Measurements from ENCODE around the gene SLC22A17. TPM values are rescaled to one million over a fixed set of nuclear protein-coding genes. Genes with fewer than 3 reads are reported as not detected.

The SLC22A17 gene
- total and polyA plus RNA-seq, 2 of the 13 experiments (the other 11 are each of a cell fraction or from before 2014, with no cell fraction given), result 0.95 to 1.1 TPM

DNA sequence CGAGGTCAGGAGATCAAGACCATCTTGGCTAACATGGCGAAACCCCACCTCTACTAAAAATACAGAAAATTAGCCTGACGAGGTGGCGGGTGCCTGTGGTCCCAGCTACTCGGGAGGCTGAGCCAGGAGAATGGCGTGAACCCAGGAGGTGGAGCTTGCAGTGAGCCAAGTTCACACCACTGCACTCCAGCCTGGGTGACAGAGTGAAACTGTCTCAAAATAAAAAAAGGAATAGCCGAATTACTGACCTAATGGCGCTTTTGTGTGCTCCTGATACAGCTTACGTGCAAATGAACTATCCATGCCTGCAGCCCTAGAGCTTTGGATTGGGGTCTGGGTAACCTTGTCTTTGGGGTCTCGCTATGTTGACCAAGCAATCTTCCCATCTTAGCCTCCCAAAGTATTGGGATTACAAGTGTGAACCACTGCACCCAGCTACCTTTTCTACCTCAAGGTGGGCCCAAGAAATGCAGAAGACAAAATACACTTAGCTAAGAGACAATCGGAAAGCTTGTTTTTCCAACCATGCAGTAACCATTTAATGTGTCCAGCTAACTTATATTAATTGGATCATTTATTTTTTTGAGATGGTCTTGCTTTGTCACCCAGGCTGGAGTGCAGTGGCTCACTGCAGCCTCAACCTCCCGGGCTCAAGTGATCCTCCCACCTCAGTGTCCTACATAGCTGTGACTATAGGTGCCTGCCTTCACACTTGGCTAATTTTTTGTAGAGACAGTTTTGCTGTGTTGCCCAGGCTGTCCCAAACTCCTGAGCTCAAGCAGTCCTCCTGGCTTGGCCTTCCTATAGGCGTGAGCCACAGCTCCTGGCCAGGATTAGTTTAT lies 26.0 kb downstream of the SLC22A17 start (continued):
- TF ChIP-seq PHF8 (CRISPR knock-in tag; IDR thresholded peaks at IDR 0.05) (peak; percentile 7), MTERF4 (CRISPR knock-in tag; IDR thresholded peaks at IDR 0.05) (no peak), CTCF (CRISPR knock-in tag; IDR thresholded peaks at IDR 0.05) (no peak), ADNP (CRISPR knock-in tag; IDR thresholded peaks at IDR 0.05) (no peak), SMAD1 (CRISPR knock-in tag; IDR thresholded peaks at IDR 0.05; ENCODE audit: borderline replicate concordance, low read depth) (0 out of 2 replicates have a peak, but pooled peaks have one; percentile 54), ZNF761 (CRISPR knock-in tag; conservative IDR thresholded peaks at IDR 0.05) (no peak), ZNF737 (CRISPR knock-in tag; IDR thresholded peaks at IDR 0.05; ENCODE audit: borderline replicate concordance) (no peak), SRF (IDR thresholded peaks at IDR 0.05; ENCODE audit: low read depth, low read length) (no peak), MLXIP (CRISPR knock-in tag; IDR thresholded peaks at IDR 0.05; ENCODE audit: borderline replicate concordance) (no peak), ZFP90 (CRISPR knock-in tag; IDR thresholded peaks at IDR 0.05; ENCODE audit: borderline replicate concordance) (no peak), GATA4 (IDR thresholded peaks at IDR 0.05; ENCODE audit: borderline replicate concordance, low read depth) (no peak)
- TF ChIP-seq, protein P1, sequence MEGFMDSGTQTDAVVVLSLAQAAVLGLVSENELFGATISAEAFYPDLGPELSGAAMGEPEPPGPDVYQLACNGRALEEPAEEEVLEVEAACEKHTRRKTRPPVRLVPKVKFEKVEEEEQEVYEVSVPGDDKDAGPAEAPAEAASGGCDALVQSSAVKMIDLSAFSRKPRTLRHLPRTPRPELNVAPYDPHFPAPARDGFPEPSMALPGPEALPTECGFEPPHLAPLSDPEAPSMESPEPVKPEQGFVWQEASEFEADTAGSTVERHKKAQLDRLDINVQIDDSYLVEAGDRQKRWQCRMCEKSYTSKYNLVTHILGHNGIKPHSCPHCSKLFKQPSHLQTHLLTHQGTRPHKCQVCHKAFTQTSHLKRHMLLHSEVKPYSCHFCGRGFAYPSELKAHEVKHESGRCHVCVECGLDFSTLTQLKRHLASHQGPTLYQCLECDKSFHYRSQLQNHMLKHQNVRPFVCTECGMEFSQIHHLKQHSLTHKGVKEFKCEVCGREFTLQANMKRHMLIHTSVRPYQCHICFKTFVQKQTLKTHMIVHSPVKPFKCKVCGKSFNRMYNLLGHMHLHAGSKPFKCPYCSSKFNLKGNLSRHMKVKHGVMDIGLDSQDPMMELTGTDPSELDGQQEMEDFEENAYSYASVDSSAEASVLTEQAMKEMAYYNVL (CRISPR knock-in tag; IDR thresholded peaks at IDR 0.05; ENCODE audit: borderline replicate concordance), result no peak
- TF ChIP-seq, protein P2, sequence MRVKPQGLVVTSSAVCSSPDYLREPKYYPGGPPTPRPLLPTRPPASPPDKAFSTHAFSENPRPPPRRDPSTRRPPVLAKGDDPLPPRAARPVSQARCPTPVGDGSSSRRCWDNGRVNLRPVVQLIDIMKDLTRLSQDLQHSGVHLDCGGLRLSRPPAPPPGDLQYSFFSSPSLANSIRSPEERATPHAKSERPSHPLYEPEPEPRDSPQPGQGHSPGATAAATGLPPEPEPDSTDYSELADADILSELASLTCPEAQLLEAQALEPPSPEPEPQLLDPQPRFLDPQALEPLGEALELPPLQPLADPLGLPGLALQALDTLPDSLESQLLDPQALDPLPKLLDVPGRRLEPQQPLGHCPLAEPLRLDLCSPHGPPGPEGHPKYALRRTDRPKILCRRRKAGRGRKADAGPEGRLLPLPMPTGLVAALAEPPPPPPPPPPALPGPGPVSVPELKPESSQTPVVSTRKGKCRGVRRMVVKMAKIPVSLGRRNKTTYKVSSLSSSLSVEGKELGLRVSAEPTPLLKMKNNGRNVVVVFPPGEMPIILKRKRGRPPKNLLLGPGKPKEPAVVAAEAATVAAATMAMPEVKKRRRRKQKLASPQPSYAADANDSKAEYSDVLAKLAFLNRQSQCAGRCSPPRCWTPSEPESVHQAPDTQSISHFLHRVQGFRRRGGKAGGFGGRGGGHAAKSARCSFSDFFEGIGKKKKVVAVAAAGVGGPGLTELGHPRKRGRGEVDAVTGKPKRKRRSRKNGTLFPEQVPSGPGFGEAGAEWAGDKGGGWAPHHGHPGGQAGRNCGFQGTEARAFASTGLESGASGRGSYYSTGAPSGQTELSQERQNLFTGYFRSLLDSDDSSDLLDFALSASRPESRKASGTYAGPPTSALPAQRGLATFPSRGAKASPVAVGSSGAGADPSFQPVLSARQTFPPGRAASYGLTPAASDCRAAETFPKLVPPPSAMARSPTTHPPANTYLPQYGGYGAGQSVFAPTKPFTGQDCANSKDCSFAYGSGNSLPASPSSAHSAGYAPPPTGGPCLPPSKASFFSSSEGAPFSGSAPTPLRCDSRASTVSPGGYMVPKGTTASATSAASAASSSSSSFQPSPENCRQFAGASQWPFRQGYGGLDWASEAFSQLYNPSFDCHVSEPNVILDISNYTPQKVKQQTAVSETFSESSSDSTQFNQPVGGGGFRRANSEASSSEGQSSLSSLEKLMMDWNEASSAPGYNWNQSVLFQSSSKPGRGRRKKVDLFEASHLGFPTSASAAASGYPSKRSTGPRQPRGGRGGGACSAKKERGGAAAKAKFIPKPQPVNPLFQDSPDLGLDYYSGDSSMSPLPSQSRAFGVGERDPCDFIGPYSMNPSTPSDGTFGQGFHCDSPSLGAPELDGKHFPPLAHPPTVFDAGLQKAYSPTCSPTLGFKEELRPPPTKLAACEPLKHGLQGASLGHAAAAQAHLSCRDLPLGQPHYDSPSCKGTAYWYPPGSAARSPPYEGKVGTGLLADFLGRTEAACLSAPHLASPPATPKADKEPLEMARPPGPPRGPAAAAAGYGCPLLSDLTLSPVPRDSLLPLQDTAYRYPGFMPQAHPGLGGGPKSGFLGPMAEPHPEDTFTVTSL (CRISPR knock-in tag; IDR thresholded peaks at IDR 0.05; ENCODE audit: borderline replicate concordance), result no peak
